Ascending aorta (tissue), 2 donors: ENCODE measurements around the gene ECM2. TPM values are rescaled to one million over a fixed set of nuclear protein-coding genes. Genes with fewer than 3 reads are reported as not detected.

Experiments
- DNase-seq, 2 donors: peaks; one replicate each; pipeline ENCODE4 v3.0.0-alpha.2; 2019; ENCODE audit warnings: low spot score in 2 of 2
- H3K27ac ChIP-seq, 2 donors: fragments of 200-600 bp; sonication (generic); one replicate each; pipeline ENCODE4 v1.5.1; 2016 to 2017; ENCODE audit warnings: mild to moderate bottlenecking in 1 of 2
- H3K27me3 ChIP-seq: fragments of 200-600 bp; sonication (generic); one replicate; pipeline ENCODE4 v1.5.1; 2017
- H3K36me3 ChIP-seq, 2 donors: fragments of 200-600 bp; sonication (generic); one replicate each; pipeline ENCODE4 v1.5.1; 2016
- H3K4me1 ChIP-seq, 2 donors: fragments of 200-600 bp; sonication (generic); one replicate each; pipeline ENCODE4 v1.5.1; 2016 to 2017; ENCODE audit warnings: mild to moderate bottlenecking in 1 of 2
- H3K4me3 ChIP-seq, 2 donors: fragments of 200-600 bp; sonication (generic); one replicate each; pipeline ENCODE4 v1.5.1; 2016 to 2017; ENCODE audit warnings: mild to moderate bottlenecking in 1 of 2
- H3K9me3 ChIP-seq, 2 donors: fragments of 200-600 bp; sonication (generic); one replicate each; pipeline ENCODE4 v1.5.1; 2016
- CTCF ChIP-seq, 3 experiments: fragments of 200-600 bp in 2 of 3; fragments of 450-650 bp in 1 of 3; sonication (generic) in 2 of 3; IDR thresholded peaks; one replicate each; pipeline ENCODE4 v1.5.1; 2016 to 2019; ENCODE audit warnings: antibody characterized with exemption in 3 of 3, mild to moderate bottlenecking in 1 of 3, moderate library complexity in 1 of 3
- intact Hi-C: fragments of 100-400 bp; cut with DNase I; formaldehyde crosslinking; loops from one replicate; pipeline ENCODE4 v1.15.1; 2023
- total RNA-seq: library from RNA; depleted of rRNA; stranded (reverse); fragments of >200 nt; gene quantifications from one replicate; pipeline ENCODE4 v1.1.0, GENCODE V29; 2016

ECM2 gene
- total RNA-seq, 1 donor from 2014 or later, result 20.1 TPM

GRCh38 chr9:92463984-92464383, 71.8 kb downstream of the ECM2 start:
- no peaks in the 10 kb centered on the region for H3K9me3 ChIP-seq
- H3K27ac ChIP-seq, result peak overlapping the region; percentile 94 to 95
- DNase-seq, result peak in 1 of 2 donors; percentile 73
- peaks cover 3 to 22% of the 10 kb centered on the region in 2 donors for H3K4me1 ChIP-seq
- TF ChIP-seq CTCF (IDR thresholded peaks at IDR 0.05), result no peak
- intact Hi-C loops, result loop anchor here (1.0 to 5.0 kb wide), 4 partner anchors 15 to 72 kb away; no protein-coding TSS in a partner anchor
- H3K4me3 ChIP-seq, result no peak overlapping the region
- H3K27me3 ChIP-seq, result no peaks in the 10 kb centered on the region
- peaks cover 0 to 22% of the 10 kb centered on the region in 2 donors for H3K36me3 ChIP-seq

GRCh38 chr9:92463387-92463786, 72.4 kb downstream of the ECM2 start:
- intact Hi-C loops, result loop anchor here (5.0 kb wide), 1 partner anchor 66 kb away; no protein-coding TSS in a partner anchor
- no peak for DNase-seq
- H3K27ac ChIP-seq, result peak overlapping the region; percentile 94 to 95

GRCh38 chr9:92457576-92457975, 78.2 kb downstream of the ECM2 start:
- DNase-seq, result no peak
- H3K27ac ChIP-seq, result no peak overlapping the region
- no peaks in the 10 kb centered on the region for H3K9me3 ChIP-seq
- H3K36me3 ChIP-seq, result peaks cover 0 to 6% of the 10 kb centered on the region in 2 donors
- no peaks in the 10 kb centered on the region for H3K27me3 ChIP-seq
- peaks cover 0 to 3% of the 10 kb centered on the region in 2 donors for H3K4me1 ChIP-seq
- no peak overlapping the region for H3K4me3 ChIP-seq
- no peak for TF ChIP-seq CTCF (IDR thresholded peaks at IDR 0.05)
- intact Hi-C loops, result no loop called here

More at GRCh38 chr9:92463387-92463786, 72.4 kb downstream of the ECM2 start:
- H3K27me3 ChIP-seq, result no peaks in the 10 kb centered on the region
- TF ChIP-seq CTCF (IDR thresholded peaks at IDR 0.05), result no peak
- H3K9me3 ChIP-seq, result no peaks in the 10 kb centered on the region
- H3K36me3 ChIP-seq, result peaks cover 0 to 20% of the 10 kb centered on the region in 2 donors
- H3K4me3 ChIP-seq, result no peak overlapping the region
- peaks cover 3 to 22% of the 10 kb centered on the region in 2 donors for H3K4me1 ChIP-seq

GRCh38 chr9:92455217-92455616, 80.6 kb downstream of the ECM2 start:
- Histone ChIP-seq H3K9me3 (no peaks in the 10 kb centered on the region), H3K27me3 (no peaks in the 10 kb centered on the region), H3K4me1 (no peaks in the 10 kb centered on the region), H3K4me3 (no peak overlapping the region), H3K36me3 (peaks cover 0 to 6% of the 10 kb centered on the region in 2 donors), H3K27ac (no peak overlapping the region)
- no peak for DNase-seq
- no peak for TF ChIP-seq CTCF (IDR thresholded peaks at IDR 0.05)
- intact Hi-C loops, result no loop called here

- H3K4me3 ChIP-seq, result no peak overlapping the region
- H3K27ac ChIP-seq, result no peak overlapping the region
- peaks cover 0 to 6% of the 10 kb centered on the region in 2 donors for H3K4me1 ChIP-seq
- no peaks in the 10 kb centered on the region for H3K9me3 ChIP-seq
- DNase-seq, result no peak
- H3K36me3 ChIP-seq, result no peaks in the 10 kb centered on the region
- TF ChIP-seq CTCF (IDR thresholded peaks at IDR 0.05), result no peak
- intact Hi-C loops, result no loop called here
- H3K27me3 ChIP-seq, result no peaks in the 10 kb centered on the region
These were observed 89.3 kb downstream of the ECM2 start for GRCh38 chr9:92446536-92446935.

Other genes starting within 250 kb of the ECM2 start
- 44.4 TPM for gene IARS1, start 242.3 kb downstream of the ECM2 start, total RNA-seq
- gene NOL8, start 210.6 kb downstream of the ECM2 start, total RNA-seq, result 11.5 TPM
- 0.43 TPM for gene CENPP, start 210.0 kb downstream of the ECM2 start, total RNA-seq
- 156 TPM for gene OGN, start 131.4 kb downstream of the ECM2 start, total RNA-seq
- 36.2 TPM for gene OMD, start 111.5 kb downstream of the ECM2 start, total RNA-seq
- 43.5 TPM for gene ASPN, start 53.5 kb downstream of the ECM2 start, total RNA-seq
- gene IPPK, start 134.1 kb upstream of the ECM2 start, total RNA-seq, result 28.0 TPM
- 29.1 TPM for gene BICD2, start 228.8 kb upstream of the ECM2 start, total RNA-seq